Dermis blood vessel endothelial cell (primary cell): Measurements from ENCODE around the gene PATL1. TPM values are rescaled to one million over a fixed set of nuclear protein-coding genes. Genes with fewer than 3 reads are reported as not detected.
A peak's percentile ranks its signal among the peaks of the same experiment; 100 is the strongest.
"Not testable (repeated sequence)": the region's sequence is repeated elsewhere in the genome, so short reads cannot be mapped to it uniquely, and the experiment has no call there.

Source experiments
- DNase-seq: peaks from one replicate; pipeline ENCODE4 v3.0.0; 2010
- total RNA-seq: library from RNA; depleted of rRNA; stranded (reverse); fragments of >200 nt; gene quantifications from 2 replicates; pipeline ENCODE4 v1.2.3, GENCODE V29; 2014

Gene PATL1
- total RNA-seq, 1 donor from 2014 or later: 6.0 TPM

DNA sequence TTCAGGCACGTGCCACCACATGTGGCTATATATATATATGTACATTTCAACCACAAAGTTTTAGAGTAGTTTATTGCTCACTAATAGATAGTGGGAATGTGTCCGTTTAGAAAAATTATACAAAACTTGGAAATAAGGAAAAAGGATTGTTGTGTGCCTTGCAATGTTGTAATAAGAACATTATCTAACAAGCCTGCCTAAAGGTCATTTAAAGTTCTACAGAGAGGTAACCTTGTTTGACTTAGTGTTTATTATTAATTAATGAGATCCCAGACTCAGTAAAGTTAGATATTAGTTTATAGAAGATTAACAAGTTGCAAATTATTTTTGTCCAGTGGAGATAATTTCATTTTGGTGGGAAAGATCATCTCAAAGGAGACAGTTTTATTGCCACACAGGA is 5.5 kb upstream of the PATL1 start:
- no peak for DNase-seq

GRCh38 chr11:59673291-59673690 is 4.5 kb upstream of the PATL1 start:
- no peak for DNase-seq

DNA sequence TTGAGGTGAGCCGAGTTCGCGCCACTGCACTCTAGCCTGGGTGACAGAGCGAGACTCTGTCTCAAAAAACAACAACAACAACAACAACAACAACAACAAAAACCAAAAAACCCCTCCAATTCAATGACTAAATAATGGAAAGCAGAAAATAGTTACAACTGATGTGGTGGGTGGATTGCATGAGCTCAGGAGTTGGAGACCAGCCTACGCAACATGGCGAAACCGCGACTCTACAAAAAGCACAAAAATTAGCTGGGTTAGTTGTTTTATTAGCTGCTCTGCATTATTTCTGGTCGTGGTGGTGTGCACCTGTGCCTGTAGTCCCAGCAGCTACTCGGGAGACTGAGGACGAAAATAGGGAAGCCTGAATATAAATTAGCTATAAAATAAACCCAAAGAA is 2.6 kb upstream of the PATL1 start:
- DNase-seq: no peak

- DNase-seq: no peak
These were observed 773 bp upstream of the PATL1 start for GRCh38 chr11:59669611-59670009.

- peak; percentile 48 for DNase-seq
These were observed 468 bp downstream of the PATL1 start for GRCh38 chr11:59668188-59668949.

DNA sequence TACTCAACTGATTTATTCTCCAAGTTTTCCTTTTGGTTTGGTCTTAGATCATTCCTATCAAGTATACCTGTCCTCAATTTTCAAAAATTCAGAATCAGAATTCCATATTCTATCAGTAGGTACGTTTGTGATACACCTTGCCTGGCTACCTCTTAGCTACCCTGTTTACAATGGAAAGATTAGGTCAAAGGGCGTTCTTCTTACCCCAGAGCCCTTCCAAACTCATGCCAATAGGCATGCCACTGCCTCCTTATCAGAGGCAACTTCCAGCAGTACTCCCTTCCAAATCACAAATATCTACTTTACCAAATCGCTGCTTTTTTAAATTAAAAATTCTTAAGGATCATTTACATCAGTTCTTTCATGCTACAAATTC is 1.0 kb downstream of the PATL1 start:
- no peak for DNase-seq

DNA sequence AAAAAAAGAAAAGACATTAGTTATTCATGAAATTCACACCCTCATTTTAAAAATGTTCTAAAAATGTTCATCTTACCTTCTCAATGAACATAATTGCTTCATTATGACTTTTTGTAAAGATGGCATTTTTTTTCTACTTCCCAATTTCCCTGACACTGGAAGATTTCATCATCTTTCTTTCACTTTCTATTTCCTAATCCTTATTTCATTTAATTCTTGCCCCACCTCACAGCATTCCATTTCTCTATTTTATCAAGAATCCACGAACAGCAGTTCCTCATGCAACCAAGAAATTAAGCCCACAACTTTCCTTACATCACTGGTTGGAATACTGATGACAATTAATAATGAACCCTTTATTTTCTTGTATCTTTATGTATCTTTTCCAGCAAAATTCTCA is 1.9 kb downstream of the PATL1 start:
- no peak for DNase-seq

DNA sequence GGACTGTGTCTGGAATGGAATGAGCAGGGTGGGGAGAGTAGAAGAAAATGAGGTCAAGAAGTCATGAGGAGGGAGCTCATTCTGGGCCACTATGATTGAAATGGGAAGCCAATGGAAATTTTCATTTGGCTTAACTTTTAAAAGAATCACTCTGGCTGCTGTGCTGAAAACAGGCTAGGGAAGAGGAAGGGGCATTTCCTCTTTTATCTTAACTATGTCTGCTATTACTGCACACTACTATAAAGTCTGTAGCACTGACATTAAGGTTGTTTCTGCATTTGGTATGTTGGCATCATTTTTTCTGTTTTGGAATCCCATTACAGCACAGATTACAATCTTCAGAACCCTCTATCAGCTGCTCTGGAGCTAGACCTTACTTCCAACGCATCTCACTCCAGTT is 8.2 kb downstream of the PATL1 start:
- no peak for DNase-seq

DNA sequence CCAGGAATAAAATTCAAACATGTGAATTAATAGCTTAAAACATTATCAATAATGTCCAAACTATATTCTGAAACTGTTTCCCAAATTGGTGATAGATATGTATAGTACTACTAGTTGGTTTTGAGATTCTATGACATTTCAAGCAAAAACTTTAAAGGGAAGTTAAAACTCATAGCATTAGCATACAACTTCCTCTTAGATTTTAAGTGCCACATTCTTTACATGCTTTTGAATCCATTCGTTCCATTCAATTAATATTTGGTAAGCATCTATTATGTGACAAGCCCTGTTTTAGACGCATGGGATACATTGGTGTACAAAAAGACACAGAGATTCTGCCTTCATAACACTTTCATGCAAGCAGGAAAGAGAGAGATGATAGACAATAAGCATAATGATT is 8.9 kb downstream of the PATL1 start:
- no peak for DNase-seq

DNA sequence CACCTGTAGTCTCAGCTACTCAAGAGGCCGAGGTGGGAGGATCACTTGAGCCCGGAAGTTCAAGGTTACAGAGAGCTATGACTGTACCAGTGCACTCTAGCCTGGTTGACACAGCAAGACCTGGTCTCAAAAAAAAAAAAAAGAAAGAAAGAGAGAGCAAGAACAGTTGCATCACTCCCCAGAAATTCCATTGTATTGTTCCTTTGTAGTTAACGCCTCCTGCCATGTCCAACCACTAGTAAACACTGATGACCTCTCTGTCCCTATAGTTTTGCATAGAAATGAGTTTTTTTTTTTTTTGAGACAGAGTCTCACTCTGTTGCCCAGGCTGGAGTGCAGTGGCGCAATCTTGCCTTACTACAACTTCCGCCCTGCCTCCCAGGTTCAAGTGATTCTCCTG is 10.8 kb downstream of the PATL1 start:
- no peak for DNase-seq

GRCh38 chr11:59654893-59655292 is 13.9 kb downstream of the PATL1 start:
- no peak for DNase-seq

- no peak for DNase-seq
These were observed 21.4 kb downstream of the PATL1 start for GRCh38 chr11:59647245-59647980.

DNA sequence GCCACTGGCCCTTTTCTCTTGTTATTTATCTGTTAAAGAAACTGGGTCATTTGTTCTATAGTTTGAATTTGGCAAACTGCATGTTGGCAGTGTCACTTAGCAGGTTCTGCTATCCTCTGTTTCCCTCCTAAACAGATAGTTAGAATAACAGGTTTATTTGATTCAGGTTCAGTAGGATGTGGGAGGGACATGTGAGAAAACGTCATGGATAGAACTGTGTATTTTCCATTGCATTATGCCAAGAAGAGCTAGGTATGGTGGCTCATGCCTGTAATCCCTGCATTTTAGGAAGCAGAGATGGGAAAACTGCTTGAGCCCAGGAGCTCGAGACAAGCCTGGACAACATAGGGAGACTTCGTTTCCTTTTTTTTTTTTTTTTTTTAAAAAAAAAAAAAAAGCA is 24.3 kb downstream of the PATL1 start:
- no peak for DNase-seq

DNA sequence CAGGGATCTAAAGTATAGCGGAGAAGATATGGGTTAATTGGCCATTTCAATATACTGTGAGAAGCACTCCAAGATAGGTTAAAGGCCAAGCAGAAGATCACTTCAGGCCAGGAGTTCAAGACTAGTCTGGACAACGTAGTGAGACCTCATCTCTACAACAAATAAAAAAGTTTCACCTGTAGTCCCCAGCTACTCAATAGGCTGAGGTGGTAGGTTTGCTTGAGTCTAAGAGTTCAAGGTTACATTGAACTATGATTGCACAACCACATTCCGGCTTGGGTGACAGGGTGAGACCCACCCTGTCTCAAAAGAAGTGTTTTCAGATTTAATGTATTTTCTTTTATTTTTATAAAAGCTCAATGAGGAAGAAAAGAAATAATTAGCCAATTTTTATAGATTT is 25.4 kb downstream of the PATL1 start:
- no peak for DNase-seq

GRCh38 chr11:59641156-59641555 is 27.7 kb downstream of the PATL1 start:
- no peak for DNase-seq

GRCh38 chr11:59630493-59630892 is 38.3 kb downstream of the PATL1 start:
- DNase-seq: no peak

GRCh38 chr11:59629996-59630395 is 38.8 kb downstream of the PATL1 start:
- DNase-seq: no peak

DNA sequence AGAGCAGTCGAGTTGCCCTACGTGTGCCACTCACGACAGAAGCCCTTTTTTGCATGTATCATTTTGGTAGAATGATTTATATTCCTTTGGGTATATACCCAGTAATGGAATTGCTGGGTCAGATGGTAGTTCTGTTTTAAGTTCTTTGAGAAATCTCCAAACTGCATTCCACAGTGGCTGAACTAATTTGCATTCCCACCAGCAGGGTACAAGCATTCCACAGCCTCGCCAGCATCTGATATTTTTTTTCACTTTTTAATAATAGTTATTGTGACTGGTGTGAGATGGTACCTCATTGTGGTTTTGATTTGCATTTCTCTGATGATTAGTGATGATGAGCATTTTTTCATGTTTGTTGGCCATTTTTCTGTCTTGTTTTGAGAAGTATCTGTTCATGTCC is 41.9 kb downstream of the PATL1 start:
- DNase-seq: not testable (repeated sequence)

DNA sequence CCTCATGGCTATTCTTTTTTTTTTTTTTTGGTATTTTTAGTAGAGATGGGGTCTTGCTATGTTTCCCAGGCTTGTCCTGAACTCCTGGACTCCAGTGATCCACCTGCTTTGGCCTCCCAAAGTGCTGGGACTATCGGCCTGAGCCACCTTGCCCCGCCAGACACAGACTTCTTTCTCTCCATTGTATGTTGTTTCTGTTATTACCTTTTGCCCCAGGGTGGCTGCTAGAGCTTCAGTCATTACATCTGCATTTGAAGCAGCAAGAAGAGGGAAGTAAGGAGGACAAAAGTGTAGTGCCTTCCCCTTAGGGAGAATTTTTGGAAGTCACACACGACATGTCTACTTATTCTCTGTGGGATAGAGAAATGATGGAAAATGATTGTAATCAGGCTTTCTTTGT is 43.1 kb downstream of the PATL1 start:
- no peak for DNase-seq

GRCh38 chr11:59617876-59618275 is 51.0 kb downstream of the PATL1 start:
- no peak for DNase-seq

DNA sequence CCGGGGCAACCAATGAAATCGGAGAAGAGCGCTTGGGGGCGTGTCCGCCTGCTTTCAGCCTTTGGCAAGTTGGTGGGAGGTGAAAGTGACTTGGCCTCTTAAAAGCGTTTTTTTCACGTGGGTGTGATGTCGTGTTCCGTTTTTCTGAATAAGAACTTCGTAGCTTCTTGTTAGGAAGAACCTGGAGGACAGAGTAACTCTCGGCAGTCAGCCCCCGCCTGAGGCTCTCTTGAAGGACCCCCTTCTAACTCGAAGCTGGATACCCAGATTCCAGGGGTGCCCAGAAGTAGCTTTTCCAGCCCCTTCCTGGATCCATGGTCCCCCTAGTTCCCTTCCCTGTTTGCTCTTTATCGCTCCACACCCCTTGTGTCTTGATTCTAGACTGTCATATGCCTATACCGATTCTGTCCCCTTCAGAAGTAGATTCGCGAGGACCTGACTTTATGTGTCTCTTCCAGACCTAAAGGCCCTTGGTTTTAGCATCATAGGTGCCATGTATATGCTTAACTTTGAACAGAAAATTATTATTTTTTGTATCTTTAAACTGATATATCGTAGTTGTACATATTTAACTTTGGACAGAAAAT is 52.3 kb downstream of the PATL1 start:
- no peak for DNase-seq

- peak; percentile 100 for DNase-seq
These were observed 53.0 kb downstream of the PATL1 start, which contains the start of gene OSBP for GRCh38 chr11:59615637-59616395. OSBP (minus strand) TSS chr11:59615774; CDS start chr11:59615664, 110 bp downstream.

- DNase-seq: peak; percentile 27
These were observed 53.7 kb downstream of the PATL1 start for GRCh38 chr11:59615120-59615636.
